ENCODE results near the gene SERF1B.
"Not testable (repeated sequence)": the region's sequence is repeated elsewhere in the genome, so short reads cannot be mapped to it uniquely, and the experiment has no call there.

The SERF1B gene

DNA sequence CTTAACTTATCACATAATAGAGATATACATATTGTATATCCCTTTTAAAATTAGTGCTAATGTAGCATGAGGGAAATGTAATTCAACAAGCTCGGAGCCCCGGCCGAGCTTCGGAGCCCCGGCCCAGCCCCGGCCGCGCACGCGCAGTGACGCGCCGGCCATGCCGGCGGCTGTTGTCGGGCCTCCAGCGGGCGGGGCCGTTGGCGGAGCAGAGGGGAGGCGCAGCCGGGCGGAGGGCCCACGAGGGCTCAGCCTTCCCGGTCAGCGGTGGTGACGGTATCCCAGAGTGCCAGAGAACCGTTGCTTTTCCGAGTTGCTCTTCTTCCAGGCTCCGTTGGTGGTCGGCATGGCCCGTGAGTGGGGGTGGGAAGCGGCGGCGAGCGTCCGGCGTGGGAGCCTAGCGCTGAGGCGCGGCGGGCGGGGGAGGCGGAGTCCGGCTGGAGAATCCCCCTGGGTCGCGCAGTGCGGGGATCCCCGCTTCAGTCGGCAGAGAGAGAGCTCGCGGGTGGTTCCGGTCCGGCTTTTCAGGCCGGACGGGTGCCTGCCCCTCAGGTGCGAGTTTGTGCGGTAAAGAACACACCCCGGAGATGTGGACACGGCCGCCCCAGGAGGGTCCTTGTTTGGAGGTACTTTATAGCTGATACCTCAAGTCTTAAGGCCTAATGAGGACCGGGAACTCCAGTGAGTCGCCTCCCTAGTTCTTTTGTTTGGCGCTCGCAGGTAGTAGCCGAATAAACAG is at the start of gene SERF1B:
SERF1B (plus strand) TSS at position 146 of the 739 bp plus-strand sequence; CDS start at position 347, 201 bp downstream.
- not testable (repeated sequence) for DNase-seq (ENCODE audit: low read depth)

DNA sequence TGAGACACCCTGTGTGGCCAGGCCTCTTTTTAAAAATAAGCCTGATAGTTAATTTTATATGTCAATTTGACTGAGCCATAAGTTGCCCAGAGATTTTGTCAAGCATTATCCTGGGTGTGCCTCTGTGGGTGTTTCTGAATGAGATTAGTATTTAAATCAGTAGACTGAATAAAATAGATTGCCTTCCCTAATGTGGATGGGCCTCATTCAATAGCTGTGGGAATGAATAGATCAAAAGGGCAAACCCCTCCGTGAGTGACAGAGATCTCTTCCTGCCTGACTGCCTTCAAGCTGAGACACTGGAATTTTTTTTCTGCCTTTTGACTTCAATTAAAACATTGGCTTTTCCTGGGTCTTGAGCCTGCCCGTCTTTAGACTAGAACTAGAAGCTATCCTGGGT is 33.3 kb upstream of the SERF1B start:
- DNase-seq (ENCODE audit: low read depth), result not testable (repeated sequence)

- not testable (repeated sequence) for DNase-seq (ENCODE audit: low read depth)
These were observed 29.5 kb upstream of the SERF1B start for GRCh38 chr5:69995535-69995934.

DNA sequence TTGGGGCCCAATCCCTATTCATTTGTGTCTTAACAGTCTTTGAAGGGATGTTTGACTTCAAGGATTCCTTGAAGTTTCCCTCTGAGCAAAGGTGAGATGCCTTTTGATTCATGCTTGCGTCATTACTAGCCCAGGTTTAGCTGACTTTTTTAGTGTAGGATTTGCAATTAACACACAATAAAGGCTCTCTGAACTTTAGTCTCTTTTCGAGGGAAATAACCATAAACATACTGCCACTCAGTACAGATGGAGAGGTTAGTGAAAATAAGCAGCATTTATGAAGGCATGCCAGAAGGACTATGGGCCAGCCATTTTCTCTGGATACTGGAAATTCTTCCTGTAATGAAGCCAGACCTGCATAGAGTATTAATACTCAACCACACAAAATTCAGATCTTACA is 4.4 kb upstream of the SERF1B start:
- not testable (repeated sequence) for DNase-seq (ENCODE audit: low read depth)

GRCh38 chr5:70025845-70026145 is 744 bp downstream of the SERF1B start:
- DNase-seq (ENCODE audit: low read depth), result not testable (repeated sequence)

- not testable (repeated sequence) for DNase-seq (ENCODE audit: low read depth)
These were observed 6.2 kb downstream of the SERF1B start for GRCh38 chr5:70031204-70031603.

DNA sequence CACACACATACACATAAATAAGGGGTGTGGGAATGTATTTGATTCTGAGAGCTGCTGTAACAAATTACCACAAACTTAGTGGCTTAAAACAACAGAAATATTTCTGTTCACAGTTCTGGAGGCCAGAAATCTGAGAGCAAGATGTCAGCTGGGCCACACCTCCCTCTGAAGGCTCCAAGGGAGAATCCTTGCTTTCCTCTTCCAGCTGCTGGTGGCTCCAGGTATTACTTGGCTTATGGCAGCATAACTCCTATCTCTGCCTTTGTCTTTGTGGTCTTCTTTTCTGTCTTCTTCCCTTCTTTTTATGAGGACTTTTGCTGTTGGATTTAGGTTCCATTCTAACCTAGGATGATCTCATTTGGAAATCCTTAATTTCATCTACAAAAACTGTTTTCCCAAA is 16.4 kb downstream of the SERF1B start:
- not testable (repeated sequence) for DNase-seq (ENCODE audit: low read depth)

DNA sequence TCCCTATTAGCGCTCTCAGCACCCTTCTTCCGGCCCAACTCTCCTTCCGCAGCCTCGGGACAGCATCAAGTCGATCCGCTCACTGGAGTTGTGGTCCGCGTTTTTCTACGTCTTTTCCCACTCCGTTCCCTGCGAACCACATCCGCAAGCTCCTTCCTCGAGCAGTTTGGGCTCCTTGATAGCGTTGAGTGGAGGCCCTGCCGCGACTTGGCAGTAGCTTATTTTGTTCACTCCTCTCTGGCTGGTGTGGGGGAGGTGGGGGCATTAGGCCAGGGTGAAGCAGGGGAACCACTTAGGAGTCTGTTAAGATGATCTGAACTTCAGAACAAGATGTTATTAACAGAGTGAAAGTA is 24.7 kb downstream of the SERF1B start:
- DNase-seq (ENCODE audit: low read depth), result not testable (repeated sequence)

DNA sequence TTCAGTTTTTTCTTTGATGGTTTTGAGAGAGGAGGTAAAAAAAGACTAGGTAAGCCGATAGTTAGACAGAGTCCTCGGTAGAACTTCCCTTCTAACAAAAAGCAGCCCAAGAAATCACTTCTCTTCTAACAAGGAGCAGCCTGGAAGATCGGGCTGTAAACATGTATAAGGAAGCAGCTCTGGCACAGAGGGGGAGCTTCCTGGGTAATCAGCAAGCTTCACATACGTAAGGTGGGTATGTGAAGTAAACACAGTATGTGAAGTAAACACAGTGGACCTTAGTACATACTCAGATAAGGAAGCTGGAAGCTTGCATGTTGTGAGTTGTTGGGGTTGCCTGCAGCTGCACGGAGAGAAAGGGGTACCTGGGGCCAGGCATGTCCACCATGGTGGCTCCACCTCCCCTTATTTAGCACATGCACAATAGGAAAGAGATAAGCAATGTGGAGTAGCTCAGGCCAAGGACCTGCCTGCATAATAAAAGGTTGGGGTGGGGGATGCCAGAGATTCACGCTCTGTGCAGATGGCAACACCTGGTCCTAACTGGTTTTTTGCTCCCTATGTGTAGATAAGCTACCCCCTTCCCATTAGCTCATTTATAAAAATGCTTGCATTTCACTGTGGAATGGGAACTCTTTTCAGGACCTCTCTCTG is 31.4 kb downstream of the SERF1B start:
- not testable (repeated sequence) for DNase-seq (ENCODE audit: low read depth)

DNA sequence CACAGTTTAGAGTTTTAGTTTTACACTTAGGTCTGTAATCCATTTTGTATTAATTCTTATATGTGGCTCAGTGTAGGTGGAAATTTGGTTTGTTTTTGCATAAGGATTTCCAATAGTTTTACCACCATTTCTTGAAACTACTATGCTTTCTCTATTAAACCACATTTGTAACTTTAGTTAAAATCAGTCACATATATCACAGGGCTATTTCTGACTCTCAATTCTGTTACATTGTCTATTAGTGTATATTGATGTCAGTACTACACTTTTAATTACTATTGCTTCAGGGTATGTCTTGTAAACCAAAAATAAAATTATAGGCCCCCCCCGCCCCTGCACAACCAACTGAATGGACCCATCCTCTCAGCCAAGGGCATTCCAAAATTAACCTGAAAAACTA is 32.1 kb downstream of the SERF1B start:
- not testable (repeated sequence) for DNase-seq (ENCODE audit: low read depth)

- not testable (repeated sequence) for DNase-seq (ENCODE audit: low read depth)
These were observed 52.6 kb downstream of the SERF1B start for GRCh38 chr5:70077632-70078031.

DNA sequence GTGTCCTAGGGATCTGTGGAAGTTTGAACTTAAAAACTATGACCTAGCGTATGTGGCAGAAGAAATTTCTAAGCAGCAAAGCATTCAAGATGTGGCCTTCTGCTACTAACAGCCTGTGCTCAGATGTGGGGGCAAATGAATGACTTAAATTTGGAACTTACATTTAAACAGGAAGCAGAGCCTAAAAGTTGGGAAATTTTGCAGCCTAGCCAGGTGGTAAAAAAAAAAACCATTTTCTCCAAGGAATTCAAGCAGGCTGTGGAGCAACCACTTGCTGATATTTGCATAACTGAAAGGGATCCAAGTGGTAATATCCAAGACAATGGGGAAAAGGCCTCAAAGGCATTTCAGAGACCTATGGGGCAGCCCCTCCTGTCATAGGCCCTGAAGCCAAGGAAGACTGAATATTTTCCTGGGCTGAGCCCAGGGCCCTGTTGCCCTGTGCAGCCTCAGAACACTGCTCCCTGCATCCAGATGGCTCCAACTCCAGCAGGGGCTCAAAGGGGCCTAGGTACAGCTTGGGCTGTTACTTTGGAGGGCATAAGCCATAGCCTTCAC is 63.9 kb downstream of the SERF1B start:
- not testable (repeated sequence) for DNase-seq (ENCODE audit: low read depth)

- not testable (repeated sequence) for DNase-seq (ENCODE audit: low read depth)
These were observed 66.7 kb downstream of the SERF1B start for GRCh38 chr5:70091776-70092175.

All from stimulated activated CD4-positive, alpha-beta T cell treated with anti-CD3 and anti-CD28 coated beads, Interleukin-2, amount 100 ng/mL, for 4 hours (primary cell).